ENCODE results near the gene BMP8A. TPM values are rescaled to one million over a fixed set of nuclear protein-coding genes. Genes with fewer than 3 reads are reported as not detected.

Gene BMP8A
- total and polyA plus RNA-seq, 2 donors from 2014 or later: 1.2 TPM; not detected in 1

GRCh38 chr1:39567302-39567701 is 75.9 kb downstream of the BMP8A start:
- no peak overlapping the region for H3K9ac ChIP-seq (ENCODE audit: low read length in 3 of 3)
- H3K27me3 ChIP-seq (ENCODE audit: control insufficient read depth, insufficient read depth, low read length): no peaks in the 10 kb centered on the region
- H3K36me3 ChIP-seq (ENCODE audit: control insufficient read depth in 2 of 3, insufficient read depth in 3 of 3, low read length in 3 of 3): peaks cover 15 to 93% (median 81%) of the 10 kb centered on the region in 3 donors
- no peaks in the 10 kb centered on the region for H3K4me1 ChIP-seq (ENCODE audit: control insufficient read depth in 2 of 3, insufficient read depth in 2 of 3, low read depth in 1 of 3, low read length in 3 of 3)
- intact Hi-C loops (cut with DNase I): no loop called here
- no peak overlapping the region for H3K4me3 ChIP-seq (ENCODE audit: low read length in 3 of 3)
- DNase-seq: no peak
- no peak overlapping the region for H3K27ac ChIP-seq (ENCODE audit: low read depth in 2 of 2, low read length in 2 of 2)
- no peak for FAIRE-seq
- H3K9me3 ChIP-seq (ENCODE audit: control insufficient read depth in 2 of 3, insufficient read depth in 1 of 3, low read length in 3 of 3): no peaks in the 10 kb centered on the region
- TF ChIP-seq CTCF (IDR thresholded peaks at IDR 0.05; ENCODE audit: borderline replicate concordance, extremely low read depth, insufficient read depth): no peak

GRCh38 chr1:39568208-39568607 is 76.8 kb downstream of the BMP8A start:
- Histone ChIP-seq H3K9me3 (ENCODE audit: control insufficient read depth in 2 of 3, insufficient read depth in 1 of 3, low read length in 3 of 3) (no peaks in the 10 kb centered on the region), H3K4me1 (ENCODE audit: control insufficient read depth in 2 of 3, insufficient read depth in 2 of 3, low read depth in 1 of 3, low read length in 3 of 3) (peaks cover 0 to under 1% (median 0%) of the 10 kb centered on the region in 3 donors), H3K27me3 (ENCODE audit: control insufficient read depth, insufficient read depth, low read length) (no peaks in the 10 kb centered on the region), H3K27ac (ENCODE audit: low read depth in 2 of 2, low read length in 2 of 2) (no peak overlapping the region), H3K4me3 (ENCODE audit: low read length in 3 of 3) (no peak overlapping the region), H3K36me3 (ENCODE audit: control insufficient read depth in 2 of 3, insufficient read depth in 3 of 3, low read length in 3 of 3) (peaks cover 13 to 85% (median 75%) of the 10 kb centered on the region in 3 donors), H3K9ac (ENCODE audit: low read length in 3 of 3) (no peak overlapping the region)
- intact Hi-C loops (cut with DNase I): no loop called here
- TF ChIP-seq CTCF (IDR thresholded peaks at IDR 0.05; ENCODE audit: borderline replicate concordance, extremely low read depth, insufficient read depth): no peak
- no peak for DNase-seq
- FAIRE-seq: no peak

GRCh38 chr1:39569034-39569433 is 77.6 kb downstream of the BMP8A start:
- no peak for TF ChIP-seq CTCF (IDR thresholded peaks at IDR 0.05; ENCODE audit: borderline replicate concordance, extremely low read depth, insufficient read depth)
- intact Hi-C loops (cut with DNase I): no loop called here
- no peak for DNase-seq
- Histone ChIP-seq H3K4me3 (ENCODE audit: low read length in 3 of 3) (no peak overlapping the region), H3K36me3 (ENCODE audit: control insufficient read depth in 2 of 3, insufficient read depth in 3 of 3, low read length in 3 of 3) (peaks cover 11 to 77% (median 67%) of the 10 kb centered on the region in 3 donors), H3K9me3 (ENCODE audit: control insufficient read depth in 2 of 3, insufficient read depth in 1 of 3, low read length in 3 of 3) (no peaks in the 10 kb centered on the region), H3K27ac (ENCODE audit: low read depth in 2 of 2, low read length in 2 of 2) (no peak overlapping the region), H3K27me3 (ENCODE audit: control insufficient read depth, insufficient read depth, low read length) (no peaks in the 10 kb centered on the region), H3K9ac (ENCODE audit: low read length in 3 of 3) (no peak overlapping the region), H3K4me1 (ENCODE audit: control insufficient read depth in 2 of 3, insufficient read depth in 2 of 3, low read depth in 1 of 3, low read length in 3 of 3) (peaks cover 0 to 8% (median 7%) of the 10 kb centered on the region in 3 donors)
- FAIRE-seq: no peak

Measured in kidney (tissue), 14 donors.